DMS 273 (cell line): ENCODE data around the gene TENM4.
A peak's percentile ranks its signal among the peaks of the same experiment; 100 is the strongest.
"Not testable (repeated sequence)": the region's sequence is repeated elsewhere in the genome, so short reads cannot be mapped to it uniquely, and the experiment has no call there.

Experiments used
- DNase-seq: peaks from one replicate; lab custom pipeline; 2025; ENCODE audit not compliant: unreplicated experiment; lab: John Stamatoyannopoulos, UW

TENM4 gene

DNA sequence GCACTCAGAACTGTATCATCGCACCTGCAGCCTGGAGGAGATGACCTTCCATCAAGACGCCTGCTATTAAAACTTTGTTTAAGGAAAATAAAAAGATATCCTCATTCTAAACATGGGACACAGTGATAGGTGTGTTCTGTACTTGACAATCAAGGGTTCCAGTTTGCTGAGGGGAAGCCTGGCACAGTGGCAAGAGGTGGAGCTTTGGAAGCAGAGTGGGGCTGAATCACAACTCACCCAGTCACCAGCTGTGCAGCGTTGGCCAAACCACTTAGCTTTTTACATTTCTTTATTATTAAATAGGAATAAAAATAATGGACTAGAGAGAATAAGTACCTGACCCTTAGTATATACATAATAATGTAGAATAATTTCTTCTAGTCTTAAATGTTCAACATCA lies 220.7 kb downstream of the TENM4 start:
- no peak for DNase-seq

DNA sequence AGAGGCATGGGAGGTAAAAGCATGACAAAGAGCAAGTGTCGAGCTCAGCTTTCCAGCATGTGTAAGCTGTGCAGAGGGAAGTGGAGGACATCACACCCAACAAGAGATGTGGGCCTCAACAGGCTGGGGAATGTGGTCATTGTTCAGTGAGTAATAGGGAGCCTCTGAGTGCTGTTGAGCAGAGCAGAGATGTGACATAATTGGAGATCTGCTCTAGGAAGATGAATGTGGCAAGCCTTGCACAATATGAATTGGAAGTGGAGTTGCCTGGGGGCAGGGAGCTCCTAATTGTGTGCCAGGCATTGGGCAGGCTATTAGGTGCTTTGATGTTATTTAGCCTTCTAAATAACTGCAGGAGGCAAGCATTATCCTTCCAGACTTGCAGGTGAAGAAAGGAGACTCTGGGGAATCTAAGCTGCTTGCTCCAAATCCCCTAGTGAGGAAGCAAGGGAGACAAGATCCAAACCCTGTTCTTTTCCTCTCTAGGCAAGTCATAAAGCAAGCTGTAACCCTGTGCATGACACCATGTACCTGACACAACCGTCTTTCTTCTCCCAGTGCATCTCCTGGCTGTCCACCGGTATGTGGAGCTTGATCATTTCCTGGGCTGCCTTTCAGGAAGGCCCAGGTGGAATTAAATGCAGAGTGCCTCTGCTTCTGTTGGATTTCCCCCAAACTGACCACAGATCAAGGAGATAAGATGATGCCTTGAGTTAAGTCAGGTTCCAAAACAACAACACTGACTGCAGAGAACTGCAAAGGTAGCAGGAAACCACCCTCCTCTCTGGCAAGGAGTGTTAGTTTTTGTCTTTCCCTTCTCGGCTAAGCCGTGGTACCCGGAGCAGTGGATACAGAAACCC lies 221.4 kb downstream of the TENM4 start:
- no peak for DNase-seq

DNA sequence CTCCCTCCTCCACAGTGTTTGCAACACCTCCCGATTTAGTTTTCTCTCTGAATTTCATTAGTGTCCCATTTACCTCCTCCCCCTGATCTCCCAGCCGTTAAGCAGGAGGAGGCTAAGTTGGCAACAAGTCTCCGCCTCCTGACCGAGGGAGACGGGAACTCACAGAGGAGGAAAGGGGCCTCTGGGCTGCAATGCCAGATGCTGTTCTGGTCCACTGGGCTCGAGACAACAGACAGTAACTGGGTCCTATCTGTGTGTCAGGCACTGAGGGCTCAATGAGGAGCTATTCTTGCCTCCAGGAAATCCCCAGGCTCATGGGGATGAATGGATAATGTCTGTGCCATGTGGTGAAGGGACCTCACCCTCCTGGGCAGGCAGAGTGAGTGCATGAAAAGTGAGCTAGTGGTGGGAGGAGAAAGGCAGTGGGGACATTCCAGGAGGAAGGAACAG lies 228.1 kb downstream of the TENM4 start:
- peak; percentile 12 for DNase-seq

DNA sequence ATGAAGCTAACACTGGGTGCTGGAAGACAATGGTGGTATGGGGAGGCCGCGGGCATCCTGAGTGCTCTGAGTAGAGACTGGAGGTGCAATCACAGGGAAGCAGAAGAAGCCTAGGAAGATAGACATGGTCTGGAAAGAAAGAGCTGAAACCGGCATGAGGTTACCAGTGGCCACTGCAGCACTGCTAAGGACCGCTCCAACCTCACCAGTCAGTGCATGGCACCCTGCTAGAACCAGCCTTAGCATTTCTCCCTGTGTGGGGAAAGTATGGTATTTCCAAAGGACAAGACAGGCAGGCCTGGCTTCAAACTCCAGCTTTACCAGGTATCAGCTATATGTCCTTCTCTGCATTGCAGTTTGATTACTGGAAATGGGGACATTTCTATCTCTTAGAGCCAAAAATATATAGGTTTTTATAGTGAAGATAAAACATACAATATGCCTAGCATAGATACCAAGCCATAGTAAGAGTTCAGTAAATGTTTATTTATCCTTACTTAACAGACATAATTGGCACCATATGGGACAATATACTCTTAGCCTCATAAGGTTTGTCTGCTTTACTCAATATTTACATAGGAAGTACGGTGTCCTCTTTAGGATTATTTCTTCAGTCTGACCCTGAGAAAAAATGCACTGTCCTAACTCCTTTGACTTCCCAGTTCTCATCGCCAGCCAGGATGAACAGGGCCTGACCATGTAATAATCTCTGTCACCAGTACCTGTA lies 231.1 kb downstream of the TENM4 start:
- peak; percentile 23 for DNase-seq

DNA sequence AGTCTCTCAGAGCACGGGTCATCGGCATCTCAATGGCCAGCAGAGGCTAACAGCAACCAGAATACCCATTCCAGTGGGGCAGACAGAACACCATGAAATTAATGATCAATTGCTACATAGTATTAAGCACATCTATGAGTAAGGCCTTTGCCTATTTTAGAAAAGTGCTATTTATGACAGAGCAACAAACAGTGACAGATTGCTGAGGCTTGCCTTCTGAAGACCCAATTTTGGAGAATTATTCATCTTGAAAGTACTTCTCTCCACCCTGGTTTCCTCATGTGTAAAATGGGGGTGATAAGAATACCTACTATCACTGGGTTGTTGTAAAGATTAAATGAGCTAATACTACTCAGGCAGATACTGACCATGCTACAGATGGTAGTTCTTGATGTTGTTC lies 232.7 kb downstream of the TENM4 start:
- no peak for DNase-seq

DNA sequence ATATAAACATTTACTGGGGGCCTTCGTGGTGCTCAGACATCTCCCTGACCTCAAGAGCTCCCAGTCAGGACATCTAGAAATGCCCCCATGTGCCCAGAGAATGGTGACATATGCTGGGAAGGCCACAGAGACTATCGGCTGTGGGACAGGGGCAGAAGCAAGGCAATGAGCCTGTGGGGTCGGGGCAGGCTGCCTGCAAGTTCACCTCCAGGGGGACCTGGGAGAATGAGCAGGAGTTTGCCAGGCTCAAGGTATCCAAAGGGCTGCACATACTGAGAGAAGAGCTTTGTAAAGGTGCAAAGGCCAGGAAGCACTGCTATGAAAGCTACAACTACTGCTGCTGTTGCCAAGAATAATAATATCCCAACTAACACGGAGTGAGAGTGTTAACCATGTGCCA lies 233.9 kb downstream of the TENM4 start:
- DNase-seq: peak; percentile 6

DNA sequence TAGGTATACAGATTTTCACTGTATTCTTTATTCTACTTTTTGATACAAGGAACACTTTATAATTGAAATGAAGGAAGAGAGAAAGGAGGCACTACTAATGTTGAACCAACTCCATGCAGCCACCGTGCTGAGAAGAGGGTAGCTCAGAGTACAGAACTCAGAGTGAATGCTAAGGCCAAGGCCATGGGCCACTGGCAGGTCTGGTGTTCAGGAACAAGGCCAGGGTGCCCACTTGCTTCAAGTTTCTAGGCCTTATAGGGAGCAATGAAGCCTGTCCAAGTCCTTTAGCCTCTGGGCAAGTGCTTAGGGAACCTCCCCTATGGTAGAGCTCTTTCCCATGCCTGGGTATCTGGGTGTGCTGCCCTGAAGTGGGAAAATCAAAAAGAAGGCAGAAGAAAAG lies 235.0 kb downstream of the TENM4 start:
- no peak for DNase-seq

DNA sequence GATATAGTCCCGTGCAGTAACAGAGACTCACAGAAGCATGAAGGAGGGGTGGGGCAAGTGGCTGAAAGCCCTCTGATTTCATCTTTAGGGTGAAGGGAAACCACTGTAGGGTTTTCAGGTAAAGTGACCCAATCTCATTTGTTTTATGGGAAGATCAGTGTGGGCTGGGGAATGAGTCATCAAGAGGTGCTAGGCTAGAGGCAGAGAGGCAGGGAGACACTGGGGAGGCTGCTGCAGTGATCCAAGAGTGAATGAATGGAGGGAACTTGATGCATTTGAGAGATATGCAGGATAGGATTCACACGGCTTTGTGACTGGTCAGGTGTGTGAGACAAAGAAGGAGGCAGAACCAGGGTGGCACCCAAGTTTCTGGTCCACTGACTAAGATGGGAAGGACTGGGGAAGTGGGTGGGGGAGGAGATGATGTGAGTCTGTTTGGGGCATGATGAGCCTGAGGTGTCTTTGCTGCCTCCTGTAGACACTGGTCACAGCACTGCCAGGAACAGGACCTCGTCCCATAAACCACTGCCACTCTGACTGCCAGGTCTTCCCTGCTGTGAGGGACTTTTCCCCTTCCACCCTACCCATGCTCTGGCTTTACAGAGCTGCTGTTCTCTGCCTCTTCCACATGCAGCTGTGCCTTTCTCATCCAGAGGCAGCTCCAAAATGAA lies 239.0 kb downstream of the TENM4 start:
- DNase-seq: no peak

DNA sequence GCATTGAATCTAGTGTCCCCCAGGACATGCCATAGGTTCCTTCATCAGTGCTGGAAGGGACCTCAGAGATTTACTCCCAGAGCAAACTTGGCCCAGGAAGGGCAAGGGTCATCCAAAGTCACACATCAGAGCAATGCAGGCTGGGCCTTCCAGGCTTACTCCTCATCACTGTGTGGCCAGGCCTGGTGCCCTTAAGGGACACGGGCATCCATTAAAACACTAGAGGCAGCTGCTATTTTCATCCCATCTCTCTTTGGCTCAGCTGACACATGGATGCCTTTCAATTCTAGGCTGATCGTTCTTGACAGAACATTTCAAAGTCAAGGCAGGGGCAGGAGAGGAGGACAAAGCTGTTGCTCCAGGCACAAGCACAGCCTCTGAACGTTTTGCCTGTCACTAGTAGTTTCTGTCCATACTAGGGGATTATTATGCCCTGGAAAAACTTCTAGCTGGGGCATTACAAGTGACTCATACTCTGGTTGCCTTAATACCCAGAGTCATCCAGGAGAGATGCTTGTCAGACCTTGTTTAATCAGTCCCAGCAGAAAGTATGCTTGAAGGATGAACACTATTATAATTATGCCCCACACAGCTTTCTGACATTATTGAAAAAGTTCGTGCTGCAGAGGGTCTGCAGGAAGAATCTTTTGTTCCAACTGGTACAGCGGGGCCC lies 240.3 kb downstream of the TENM4 start:
- no peak for DNase-seq

DNA sequence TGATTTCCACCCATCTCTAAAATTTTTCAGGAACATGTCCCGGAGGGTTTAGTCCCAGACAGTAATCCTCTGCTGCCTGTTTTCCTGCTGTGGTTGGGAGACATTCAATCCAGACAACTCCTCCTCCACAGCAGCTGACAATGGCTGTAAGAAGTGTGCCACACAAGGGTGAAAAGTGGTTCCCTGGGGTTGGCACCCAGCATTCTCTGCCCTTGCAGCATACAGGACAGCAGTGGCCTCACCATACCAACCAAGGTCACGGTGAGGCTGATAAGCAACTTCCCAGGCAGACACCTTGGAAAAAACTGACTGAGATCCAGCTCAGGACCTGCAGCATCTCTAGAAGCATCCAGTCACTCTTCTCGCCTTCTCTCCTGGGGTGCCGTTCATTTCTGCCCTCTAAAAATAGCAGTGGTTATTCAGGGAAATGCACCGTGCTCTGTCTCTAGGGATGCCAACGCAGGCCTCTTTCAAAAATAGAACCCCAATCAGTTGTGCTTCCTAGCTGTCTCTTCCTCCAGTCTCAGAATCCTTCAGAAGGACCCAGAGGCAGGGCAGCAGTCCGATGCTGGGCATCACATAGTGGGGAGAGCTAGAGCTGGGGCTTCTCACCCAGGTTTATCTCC lies 241.0 kb downstream of the TENM4 start:
- DNase-seq: no peak

DNA sequence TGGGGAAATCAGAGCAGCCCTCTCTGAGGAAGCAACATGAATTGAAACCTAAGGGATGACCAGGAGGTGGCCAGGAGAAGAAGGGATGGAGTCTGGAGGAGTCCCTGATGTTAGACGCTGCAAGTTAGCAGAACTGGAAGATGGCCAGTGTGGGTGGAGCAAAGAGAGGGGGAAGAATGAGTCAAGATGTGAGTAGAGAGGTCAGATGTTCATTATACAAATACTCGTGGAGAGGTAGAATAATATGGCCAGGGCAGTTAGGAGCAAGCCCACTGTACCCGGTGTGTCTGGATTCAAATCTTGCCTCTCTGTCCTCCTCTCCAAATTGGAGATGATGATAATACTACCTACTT lies 242.0 kb downstream of the TENM4 start:
- DNase-seq: no peak

DNA sequence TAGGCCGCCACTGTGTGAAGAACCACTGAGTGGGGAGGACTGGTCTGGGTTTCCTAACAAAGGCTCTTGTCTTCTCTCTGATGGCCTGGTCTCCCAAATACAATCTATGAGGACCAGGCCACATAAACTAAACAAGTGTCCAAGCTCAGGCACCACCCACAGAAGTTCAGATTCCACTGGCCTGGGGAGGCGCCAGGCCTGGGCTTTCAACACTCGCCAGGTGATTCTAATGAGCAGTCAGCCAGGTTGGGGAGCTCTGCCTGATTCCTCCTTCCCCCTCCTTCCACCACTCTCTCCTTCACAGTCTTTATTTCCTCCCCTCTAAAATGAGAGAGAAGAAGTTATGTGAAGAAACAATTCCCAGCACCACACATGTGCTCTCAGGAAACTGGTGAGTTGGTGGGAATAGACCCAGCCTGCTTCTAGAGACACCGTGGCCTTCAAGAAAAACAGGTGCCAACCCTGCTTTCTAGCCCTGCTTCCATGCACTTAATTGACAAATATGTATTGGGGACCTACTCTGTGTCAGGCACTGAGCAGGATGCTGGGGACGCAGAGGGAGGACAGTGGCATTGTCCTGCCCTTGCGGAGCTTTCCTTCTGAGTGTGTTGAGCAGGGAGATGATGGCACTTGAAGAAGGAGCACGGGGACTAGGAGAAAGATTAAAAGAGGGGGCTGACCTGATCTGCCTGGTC lies 242.5 kb downstream of the TENM4 start:
- no peak for DNase-seq

DNA sequence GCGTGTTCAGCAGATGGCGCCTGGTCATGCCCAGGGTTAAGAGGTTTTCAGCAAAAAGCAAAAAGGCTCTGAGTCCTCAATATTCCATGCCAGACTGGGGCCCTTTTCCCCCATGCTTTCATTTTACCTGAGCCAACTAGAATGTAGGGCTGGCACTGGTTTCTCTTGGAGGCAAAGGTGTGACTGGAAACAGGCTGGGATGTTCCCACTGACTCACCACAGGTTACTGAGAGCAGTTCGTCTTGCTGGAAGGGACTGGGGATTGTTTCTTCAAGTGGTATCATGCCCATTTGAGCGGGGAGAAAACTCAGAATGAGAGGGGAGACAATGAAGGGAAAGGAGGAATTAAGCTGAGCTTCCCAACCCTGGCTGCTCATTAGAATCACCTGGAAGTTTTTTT lies 243.9 kb downstream of the TENM4 start:
- no peak for DNase-seq

DNA sequence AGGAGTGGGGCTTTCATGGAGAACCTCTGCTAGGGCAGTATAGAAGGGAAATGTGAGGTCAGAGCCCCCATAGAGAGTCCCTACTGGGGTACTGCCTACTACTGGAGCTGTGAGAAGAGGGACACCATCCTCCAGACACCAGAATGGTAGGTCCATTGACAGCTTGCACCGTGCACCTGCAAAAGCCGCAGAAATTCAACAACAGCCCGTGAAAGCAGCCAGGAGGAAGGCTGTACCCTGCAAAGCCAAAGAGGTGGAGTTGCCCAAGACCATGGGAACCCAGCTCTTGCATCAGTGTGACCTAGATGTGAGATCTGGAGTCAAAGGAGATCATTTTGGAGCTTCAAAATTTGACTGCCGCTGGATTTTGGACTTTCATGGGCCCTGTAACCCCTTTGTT lies 245.6 kb downstream of the TENM4 start:
- no peak for DNase-seq

DNA sequence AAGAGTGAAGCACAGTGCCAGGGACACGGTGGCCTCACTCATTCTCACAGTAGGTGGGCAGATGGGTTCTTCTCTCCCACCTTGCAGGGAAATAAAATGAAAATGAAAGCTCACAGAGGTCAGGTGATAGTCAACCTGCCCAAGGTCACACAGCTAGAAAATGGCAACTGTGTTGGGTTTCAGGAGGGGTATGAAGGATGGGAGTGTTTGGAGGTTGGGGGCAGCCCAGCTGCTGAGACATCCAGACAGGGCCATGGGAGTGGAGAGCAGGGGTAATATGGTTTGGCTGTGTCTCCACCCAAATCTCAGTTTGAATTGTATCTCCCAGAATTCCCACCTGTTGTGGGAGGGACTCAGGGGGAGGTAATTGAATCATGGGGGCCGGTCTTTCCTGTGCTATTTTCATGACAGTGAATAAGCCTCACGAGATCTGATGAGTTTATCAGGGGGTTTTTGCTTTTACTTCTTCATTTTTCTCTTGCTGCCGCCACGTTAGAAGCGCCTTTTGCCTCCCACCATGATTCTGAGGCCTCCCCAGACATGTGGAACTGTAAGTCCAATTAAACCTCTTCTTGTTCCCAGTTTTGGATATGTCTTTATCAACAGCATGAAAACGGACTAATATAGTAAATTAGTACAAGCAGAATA lies 247.0 kb downstream of the TENM4 start:
- DNase-seq: no peak

DNA sequence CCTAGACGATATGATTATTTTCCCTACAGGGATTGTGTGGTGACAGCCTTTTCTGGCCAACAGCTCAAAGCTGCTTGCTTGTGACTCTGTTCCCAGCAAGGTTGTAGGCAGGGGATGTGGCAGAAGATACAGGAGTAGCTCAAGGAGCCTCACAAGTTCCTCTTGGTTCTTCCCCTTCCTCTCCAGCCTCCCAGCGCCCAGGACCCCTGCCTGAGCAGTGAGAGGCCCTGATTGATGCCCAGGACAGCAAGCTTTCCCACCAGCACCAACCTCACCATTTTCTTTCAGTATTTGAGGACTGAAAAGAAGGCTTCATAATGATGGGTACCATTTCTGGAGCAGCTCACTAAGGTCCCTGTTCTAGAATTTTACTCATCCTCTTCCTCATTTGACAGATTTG lies 248.0 kb downstream of the TENM4 start:
- DNase-seq: no peak

DNA sequence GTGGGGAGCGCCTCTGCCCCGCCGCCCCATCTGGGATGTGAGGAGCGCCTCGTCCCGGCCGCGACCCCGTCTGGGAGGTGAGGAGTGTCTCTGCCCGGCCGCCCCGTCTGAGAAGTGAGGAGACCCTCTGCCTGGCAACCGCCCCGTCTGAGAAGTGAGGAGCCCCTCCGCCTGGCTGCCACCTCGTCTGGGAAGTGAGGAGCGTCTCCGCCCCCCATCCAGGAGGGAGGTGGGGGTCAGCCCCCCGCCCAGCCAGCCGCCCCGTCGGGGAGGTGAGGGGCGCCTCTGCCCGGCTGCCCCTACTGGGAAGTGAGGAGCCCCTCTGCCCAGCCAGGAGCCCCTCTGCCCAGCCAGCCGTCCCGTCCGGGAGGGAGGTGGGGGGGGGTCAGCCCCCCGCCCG lies 249.1 kb downstream of the TENM4 start:
- DNase-seq: not testable (repeated sequence)

DNA sequence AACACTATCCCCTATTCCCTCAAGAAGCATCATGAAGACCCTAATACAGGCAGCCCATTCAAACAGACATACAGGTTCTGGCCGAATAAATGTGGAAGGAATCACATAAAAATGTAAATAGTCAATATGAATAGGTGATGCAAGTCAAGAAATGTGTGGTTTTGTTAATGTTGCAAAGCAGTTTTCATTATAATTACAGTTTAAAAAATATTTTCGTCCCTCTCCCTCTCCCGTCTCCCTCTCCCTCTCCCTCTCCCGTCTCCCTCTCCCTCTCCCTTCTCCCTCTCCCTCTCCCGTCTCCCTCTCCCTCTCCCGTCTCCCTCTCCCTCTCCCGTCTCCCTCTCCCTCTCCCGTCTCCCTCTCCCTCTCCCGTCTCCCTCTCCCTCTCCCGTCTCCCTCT lies 250.3 kb downstream of the TENM4 start:
- not testable (repeated sequence) for DNase-seq

DNA sequence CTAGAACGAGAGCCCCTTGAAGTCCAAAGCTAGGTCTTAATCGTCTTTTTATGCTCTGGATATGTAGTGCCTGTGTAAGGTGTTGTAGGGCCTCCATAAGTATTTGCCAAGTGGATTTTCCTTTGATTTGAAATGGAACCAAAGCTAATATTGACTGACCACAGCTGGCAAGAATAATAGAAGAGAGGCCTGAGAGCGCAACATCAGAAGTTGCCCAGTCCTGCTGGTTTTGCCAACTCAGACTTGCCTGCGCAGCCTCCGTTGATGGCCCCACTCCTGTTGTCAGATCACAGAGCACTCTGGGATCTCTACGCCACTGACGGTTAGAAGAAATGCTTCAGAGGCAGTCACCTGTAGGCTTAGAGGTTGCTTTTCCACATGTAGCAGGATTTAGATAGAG lies 251.2 kb downstream of the TENM4 start:
- DNase-seq: no peak

DNA sequence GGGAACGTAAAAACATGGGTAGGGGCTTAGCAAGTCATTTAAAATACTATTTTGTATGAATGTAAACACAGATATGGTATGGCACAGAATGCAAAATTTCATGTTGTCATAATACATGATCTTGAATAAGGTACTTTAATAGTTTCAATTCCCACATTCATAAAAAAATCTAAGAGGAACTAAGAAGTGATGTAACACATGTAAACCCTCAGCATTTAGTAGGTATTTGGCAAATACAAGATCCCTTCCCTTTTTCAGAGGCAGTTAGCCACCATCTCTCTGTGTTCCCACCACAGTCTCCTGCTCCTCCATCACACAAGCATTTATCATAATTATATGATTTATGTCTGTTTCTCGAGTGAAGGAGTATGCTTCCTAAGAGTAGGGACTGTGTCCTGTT lies 251.8 kb downstream of the TENM4 start:
- no peak for DNase-seq
